ENCODE measurements around the gene DHX32.

DNA sequence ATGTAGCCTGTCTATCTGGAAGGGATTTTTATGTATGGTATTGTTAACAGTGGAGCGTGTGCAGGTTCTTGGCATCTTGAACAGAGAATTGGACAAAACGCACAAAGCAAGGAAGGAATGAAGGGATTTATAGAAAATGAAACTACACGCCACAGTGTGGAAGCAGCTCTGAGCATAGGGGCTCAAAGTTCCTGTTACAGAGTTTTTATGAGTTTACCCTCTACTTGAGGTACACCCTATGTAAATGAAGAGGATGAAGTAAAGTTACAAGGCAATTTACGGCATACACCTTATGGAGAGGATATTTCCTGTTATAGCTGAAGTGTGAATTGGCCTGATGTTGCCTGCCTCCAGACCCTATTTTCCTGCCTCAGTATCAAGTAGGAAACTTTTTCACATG lies 48.5 kb upstream of the DHX32 start:
- TF ChIP-seq POLR2AphosphoS5 (IDR thresholded peaks at IDR 0.05) (no peak), SMC3 (conservative IDR thresholded peaks at IDR 0.05; ENCODE audit: poor library complexity) (no peak), EZH2 (IDR thresholded peaks at IDR 0.05; ENCODE audit: borderline replicate concordance, insufficient read depth, low read length, poor library complexity, severe bottlenecking) (no peak)
- TF ChIP-seq, protein P1, sequence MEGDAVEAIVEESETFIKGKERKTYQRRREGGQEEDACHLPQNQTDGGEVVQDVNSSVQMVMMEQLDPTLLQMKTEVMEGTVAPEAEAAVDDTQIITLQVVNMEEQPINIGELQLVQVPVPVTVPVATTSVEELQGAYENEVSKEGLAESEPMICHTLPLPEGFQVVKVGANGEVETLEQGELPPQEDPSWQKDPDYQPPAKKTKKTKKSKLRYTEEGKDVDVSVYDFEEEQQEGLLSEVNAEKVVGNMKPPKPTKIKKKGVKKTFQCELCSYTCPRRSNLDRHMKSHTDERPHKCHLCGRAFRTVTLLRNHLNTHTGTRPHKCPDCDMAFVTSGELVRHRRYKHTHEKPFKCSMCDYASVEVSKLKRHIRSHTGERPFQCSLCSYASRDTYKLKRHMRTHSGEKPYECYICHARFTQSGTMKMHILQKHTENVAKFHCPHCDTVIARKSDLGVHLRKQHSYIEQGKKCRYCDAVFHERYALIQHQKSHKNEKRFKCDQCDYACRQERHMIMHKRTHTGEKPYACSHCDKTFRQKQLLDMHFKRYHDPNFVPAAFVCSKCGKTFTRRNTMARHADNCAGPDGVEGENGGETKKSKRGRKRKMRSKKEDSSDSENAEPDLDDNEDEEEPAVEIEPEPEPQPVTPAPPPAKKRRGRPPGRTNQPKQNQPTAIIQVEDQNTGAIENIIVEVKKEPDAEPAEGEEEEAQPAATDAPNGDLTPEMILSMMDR (IDR thresholded peaks at IDR 0.05; ENCODE audit: poor library complexity, severe bottlenecking) = no peak
